Panc1 (cell line): Measurements from ENCODE around the gene SLC6A11. TPM values are rescaled to one million over a fixed set of nuclear protein-coding genes. Genes with fewer than 3 reads are reported as not detected.

Experiments used
- ATAC-seq: fragments of 200-7000 bp; cut with Tn5 transposase; 2 replicates; pipeline ENCODE4 v1.9.1; 2020; ENCODE audit warnings: mild to moderate bottlenecking, moderate library complexity
- BruUV-seq: library from RNA; stranded (reverse); fragments of 400-500 nt; replicated peaks from 2 replicates; lab custom pipeline; 2021; lab: Mats Ljungman, UMichigan
- CTCF ChIA-PET: fragments of 300-600 bp; sonication (Branson Sonifier 250); formaldehyde crosslinking; loops from one replicate; lab custom pipeline; 2022; ENCODE audit warnings: antibody characterized with exemption; lab: Charles Lee
- POLR2A ChIA-PET: fragments of 300-600 bp; sonication (Branson Sonifier 250); formaldehyde crosslinking; loops from one replicate; lab custom pipeline; 2022; ENCODE audit warnings: antibody characterized with exemption; lab: Charles Lee
- DNase-seq: peaks from one replicate; pipeline ENCODE4 v3.0.0-alpha.2; 2010; ENCODE audit warnings: low read depth, low spot score
- H3K27ac ChIP-seq: 2 replicates; pipeline ENCODE4 v1.5.1; 2011; ENCODE audit warnings: mild to moderate bottlenecking, low read length, inconsistent platforms
- H3K27me3 ChIP-seq: fragments of 200-500 bp; sonication (Bioruptor generic); 2 replicates; pipeline ENCODE4 v1.6.0; 2014; ENCODE audit warnings: low read length, inconsistent platforms; ENCODE audit not compliant: control insufficient read depth, insufficient read depth
- H3K36me3 ChIP-seq: fragments of 200-500 bp; sonication (Bioruptor generic); 2 replicates; pipeline ENCODE4 v1.5.1; 2014; ENCODE audit warnings: inconsistent platforms, mild to moderate bottlenecking, low read length, moderate library complexity; ENCODE audit not compliant: control insufficient read depth, insufficient read depth
- H3K4me1 ChIP-seq: 2 replicates; pipeline ENCODE4 v1.5.1; 2011; ENCODE audit warnings: inconsistent platforms, mild to moderate bottlenecking, low read length, moderate library complexity; ENCODE audit not compliant: control insufficient read depth, insufficient read depth
- H3K4me3 ChIP-seq, 2 experiments: 2 replicates each; pipeline ENCODE4 v1.5.1; 2011 to 2012; ENCODE audit warnings: low read depth in 2 of 2, low read length in 2 of 2, mild to moderate bottlenecking in 2 of 2, inconsistent platforms in 1 of 2, moderate library complexity in 1 of 2
- H3K9me3 ChIP-seq: fragments of 200-500 bp; sonication (Bioruptor generic); 2 replicates; pipeline ENCODE4 v1.5.1; 2014; ENCODE audit warnings: low read depth, mild to moderate bottlenecking, inconsistent platforms, low read length, moderate library complexity; ENCODE audit not compliant: control insufficient read depth, insufficient read depth
- POLR2AphosphoS5 ChIP-seq: IDR thresholded peaks from 2 replicates; pipeline ENCODE4 v1.6.1; 2012; ENCODE audit warnings: mild to moderate bottlenecking, low read depth, low read length, moderate library complexity
- SIN3A ChIP-seq: IDR thresholded peaks from 2 replicates; pipeline ENCODE4 v1.6.1; 2012; ENCODE audit warnings: low read depth, mild to moderate bottlenecking, low read length, moderate library complexity, borderline replicate concordance; ENCODE audit not compliant: insufficient read depth
- TCF7L2 ChIP-seq: IDR thresholded peaks from 2 replicates; pipeline ENCODE4 v1.6.1; 2011; ENCODE audit warnings: mild to moderate bottlenecking, low read depth, low read length, inconsistent platforms
- in situ Hi-C: cut with HindIII; loops from 2 replicates; pipeline ENCODE4 v1.10.0; 2016; ENCODE audit warnings: low sequenced_read_pairs, low pct_unique_long_range_greater_than_20kb
- intact Hi-C: fragments of 100-400 bp; cut with micrococcal nuclease; formaldehyde crosslinking; loops from one replicate; pipeline ENCODE4 v1.10.0; 2022; ENCODE audit not compliant: unreplicated experiment
- total RNA-seq: library from RNA; stranded (reverse); gene quantifications from one replicate; pipeline ENCODE4 v1.2.1, GENCODE V29; 2021; ENCODE audit not compliant: unreplicated experiment
- TF ChIP-seq, protein P1 (sequence below), 2 experiments: IDR thresholded peaks; 2 replicates each; pipeline ENCODE4 v1.6.1; 2011 to 2012; ENCODE audit warnings: low read depth in 2 of 2, control low read depth in 1 of 2, low read length in 1 of 2, mild to moderate bottlenecking in 1 of 2, moderate library complexity in 1 of 2; ENCODE audit not compliant: insufficient read depth in 1 of 2
- TF ChIP-seq, protein P2 (sequence below): fragments of 450-650 bp; IDR thresholded peaks from 2 replicates; pipeline ENCODE4 v1.5.1; 2017; ENCODE audit warnings: mild to moderate bottlenecking

The SLC6A11 gene
- total RNA-seq, 1 experiment from 2014 or later = not detected

GRCh38 chr3:10815487-10815886, 541 bp upstream of the SLC6A11 start:
- in situ Hi-C loops = no loop called here
- H3K27ac ChIP-seq = no peak overlapping the region

DNA sequence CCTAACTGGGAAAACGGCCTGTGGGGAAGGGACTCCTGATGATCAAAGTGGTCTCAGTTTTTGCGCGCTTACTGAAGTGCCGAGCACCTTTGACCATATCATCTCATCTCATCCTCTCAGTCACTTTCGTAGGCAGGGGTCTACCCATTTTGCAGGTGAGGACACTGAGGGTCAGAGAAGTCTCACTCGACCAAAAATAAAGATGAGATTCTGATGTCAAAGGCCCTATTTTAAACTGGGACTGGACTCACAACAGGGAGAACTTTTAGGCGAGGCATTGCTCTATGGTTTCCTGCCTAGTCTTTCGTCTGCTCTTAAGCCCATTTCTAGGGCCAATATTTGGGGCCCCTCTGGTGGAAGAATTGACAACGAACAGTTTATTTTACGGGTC, 830 bp downstream of the SLC6A11 start:
- in situ Hi-C loops = no loop called here
- 0 out of 2 replicates have a peak, but pooled peaks cover 4% of the 10 kb centered on the region for H3K27me3 ChIP-seq
- no peaks in the 10 kb centered on the region for H3K36me3 ChIP-seq
- H3K9me3 ChIP-seq = no peaks in the 10 kb centered on the region
- H3K4me1 ChIP-seq = no peaks in the 10 kb centered on the region
- TF ChIP-seq SIN3A (no peak), POLR2AphosphoS5 (no peak), TCF7L2 (no peak)
- TF ChIP-seq, protein P1, sequence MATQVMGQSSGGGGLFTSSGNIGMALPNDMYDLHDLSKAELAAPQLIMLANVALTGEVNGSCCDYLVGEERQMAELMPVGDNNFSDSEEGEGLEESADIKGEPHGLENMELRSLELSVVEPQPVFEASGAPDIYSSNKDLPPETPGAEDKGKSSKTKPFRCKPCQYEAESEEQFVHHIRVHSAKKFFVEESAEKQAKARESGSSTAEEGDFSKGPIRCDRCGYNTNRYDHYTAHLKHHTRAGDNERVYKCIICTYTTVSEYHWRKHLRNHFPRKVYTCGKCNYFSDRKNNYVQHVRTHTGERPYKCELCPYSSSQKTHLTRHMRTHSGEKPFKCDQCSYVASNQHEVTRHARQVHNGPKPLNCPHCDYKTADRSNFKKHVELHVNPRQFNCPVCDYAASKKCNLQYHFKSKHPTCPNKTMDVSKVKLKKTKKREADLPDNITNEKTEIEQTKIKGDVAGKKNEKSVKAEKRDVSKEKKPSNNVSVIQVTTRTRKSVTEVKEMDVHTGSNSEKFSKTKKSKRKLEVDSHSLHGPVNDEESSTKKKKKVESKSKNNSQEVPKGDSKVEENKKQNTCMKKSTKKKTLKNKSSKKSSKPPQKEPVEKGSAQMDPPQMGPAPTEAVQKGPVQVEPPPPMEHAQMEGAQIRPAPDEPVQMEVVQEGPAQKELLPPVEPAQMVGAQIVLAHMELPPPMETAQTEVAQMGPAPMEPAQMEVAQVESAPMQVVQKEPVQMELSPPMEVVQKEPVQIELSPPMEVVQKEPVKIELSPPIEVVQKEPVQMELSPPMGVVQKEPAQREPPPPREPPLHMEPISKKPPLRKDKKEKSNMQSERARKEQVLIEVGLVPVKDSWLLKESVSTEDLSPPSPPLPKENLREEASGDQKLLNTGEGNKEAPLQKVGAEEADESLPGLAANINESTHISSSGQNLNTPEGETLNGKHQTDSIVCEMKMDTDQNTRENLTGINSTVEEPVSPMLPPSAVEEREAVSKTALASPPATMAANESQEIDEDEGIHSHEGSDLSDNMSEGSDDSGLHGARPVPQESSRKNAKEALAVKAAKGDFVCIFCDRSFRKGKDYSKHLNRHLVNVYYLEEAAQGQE (IDR thresholded peaks at IDR 0.05; ENCODE audit: insufficient read depth in 1 of 2, low read depth in 2 of 2, low read length in 1 of 2) = no peak
- TF ChIP-seq, protein P2, sequence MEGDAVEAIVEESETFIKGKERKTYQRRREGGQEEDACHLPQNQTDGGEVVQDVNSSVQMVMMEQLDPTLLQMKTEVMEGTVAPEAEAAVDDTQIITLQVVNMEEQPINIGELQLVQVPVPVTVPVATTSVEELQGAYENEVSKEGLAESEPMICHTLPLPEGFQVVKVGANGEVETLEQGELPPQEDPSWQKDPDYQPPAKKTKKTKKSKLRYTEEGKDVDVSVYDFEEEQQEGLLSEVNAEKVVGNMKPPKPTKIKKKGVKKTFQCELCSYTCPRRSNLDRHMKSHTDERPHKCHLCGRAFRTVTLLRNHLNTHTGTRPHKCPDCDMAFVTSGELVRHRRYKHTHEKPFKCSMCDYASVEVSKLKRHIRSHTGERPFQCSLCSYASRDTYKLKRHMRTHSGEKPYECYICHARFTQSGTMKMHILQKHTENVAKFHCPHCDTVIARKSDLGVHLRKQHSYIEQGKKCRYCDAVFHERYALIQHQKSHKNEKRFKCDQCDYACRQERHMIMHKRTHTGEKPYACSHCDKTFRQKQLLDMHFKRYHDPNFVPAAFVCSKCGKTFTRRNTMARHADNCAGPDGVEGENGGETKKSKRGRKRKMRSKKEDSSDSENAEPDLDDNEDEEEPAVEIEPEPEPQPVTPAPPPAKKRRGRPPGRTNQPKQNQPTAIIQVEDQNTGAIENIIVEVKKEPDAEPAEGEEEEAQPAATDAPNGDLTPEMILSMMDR = no peak
- H3K4me3 ChIP-seq = no peak overlapping the region
- POLR2A ChIA-PET = no interaction called here
- ATAC-seq = no peak
- no peak for DNase-seq
- no TSS peak for BruUV-seq
- CTCF ChIA-PET = no interaction called here
- intact Hi-C loops = no loop called here
- H3K27ac ChIP-seq = no peak overlapping the region

More at GRCh38 chr3:10815487-10815886, 541 bp upstream of the SLC6A11 start:
- intact Hi-C loops = no loop called here
- Histone ChIP-seq H3K36me3 (no peaks in the 10 kb centered on the region), H3K9me3 (no peaks in the 10 kb centered on the region), H3K4me3 (no peak overlapping the region), H3K4me1 (no peaks in the 10 kb centered on the region), H3K27me3 (0 out of 2 replicates have a peak, but pooled peaks cover 4% of the 10 kb centered on the region)
- no TSS peak for BruUV-seq
- TF ChIP-seq, protein P1 (IDR thresholded peaks at IDR 0.05; ENCODE audit: insufficient read depth in 1 of 2, low read depth in 2 of 2, low read length in 1 of 2) = no peak
- TF ChIP-seq SIN3A (no peak), TCF7L2 (no peak)
- ChIA-PET POLR2A (no interaction called here), CTCF (no interaction called here)
- no peak for ATAC-seq
- DNase-seq = no peak
